SKM-1 (cell line): Measurements from ENCODE around the gene SNCA.
A peak's percentile ranks its signal among the peaks of the same experiment; 100 is the strongest.

Experiments
- DNase-seq: peaks from one replicate; lab custom pipeline; 2025; ENCODE audit not compliant: unreplicated experiment; lab: John Stamatoyannopoulos, UW

The SNCA gene

DNA sequence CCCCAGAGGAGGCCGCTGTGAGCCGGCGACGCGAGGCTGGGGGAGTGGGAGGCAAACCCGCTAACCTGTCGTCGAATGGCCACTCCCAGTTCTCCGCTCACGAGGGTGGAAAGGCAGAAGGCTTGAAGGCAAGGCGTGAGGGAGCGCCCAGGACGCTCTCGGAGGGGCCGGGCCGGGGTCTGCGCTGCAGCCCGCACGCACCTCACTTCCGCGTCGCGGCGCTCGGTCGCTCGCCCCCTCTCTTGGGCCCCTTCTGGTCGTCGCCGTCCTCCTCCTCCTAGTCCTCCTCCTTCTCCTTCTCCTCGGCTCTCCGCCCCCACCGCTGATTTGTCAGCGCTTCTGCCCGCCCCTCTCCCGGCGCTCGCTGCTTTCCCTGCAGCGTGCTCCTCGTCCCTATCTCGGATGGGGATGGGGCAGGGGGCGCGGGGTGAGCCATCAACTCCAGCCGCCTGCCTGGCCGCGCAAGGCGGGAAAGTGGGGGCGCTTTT lies at the start of gene SNCA:
Gene SNCA (minus strand): TSS at position 265 of the 488 bp plus-strand sequence. CDS start 1,494 bp downstream, outside the sequence.
- DNase-seq = peak; percentile 71

DNA sequence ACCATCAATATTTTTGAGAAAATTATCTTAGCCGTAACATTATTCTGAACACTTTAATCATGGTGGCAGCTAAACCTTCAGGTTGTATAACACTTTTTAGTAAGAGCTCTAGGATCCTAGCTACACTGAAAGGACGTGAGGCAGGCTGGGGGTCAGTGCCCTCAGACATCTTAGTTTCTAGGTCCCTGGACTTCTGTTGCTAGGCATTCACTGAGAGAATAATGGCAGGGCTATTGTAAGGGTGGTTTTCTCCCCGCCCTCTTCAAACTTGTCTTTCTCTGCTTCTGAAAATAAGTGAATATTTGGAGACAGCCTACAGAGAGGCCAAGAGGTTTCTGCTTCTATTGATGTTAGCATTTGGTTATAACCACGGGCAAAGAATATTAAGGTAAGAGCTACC lies 42.3 kb upstream of the SNCA start:
- no peak for DNase-seq

- no peak for DNase-seq
Observed at GRCh38 chr4:89878611-89879010, 41.6 kb upstream of the SNCA start.

DNA sequence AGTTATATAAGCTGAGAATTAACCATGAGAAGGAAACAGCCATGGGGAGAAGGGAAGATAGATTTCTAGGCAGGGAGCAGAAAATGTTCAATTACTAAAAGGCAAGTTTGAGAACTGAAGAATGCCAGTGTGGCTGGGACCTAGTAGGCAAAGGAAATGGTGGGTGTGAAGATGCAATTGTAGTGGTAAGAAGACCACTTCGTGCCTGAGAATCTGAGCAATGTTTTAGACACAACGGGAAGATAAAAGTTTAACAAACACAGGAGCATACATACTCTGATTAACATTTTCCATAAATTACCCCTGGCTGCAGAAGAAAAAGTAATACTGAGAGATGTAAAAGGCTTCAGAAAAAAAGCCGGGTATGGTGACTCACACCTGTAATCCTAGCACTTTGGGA lies 39.6 kb upstream of the SNCA start:
- no peak for DNase-seq

- no peak for DNase-seq
Observed at GRCh38 chr4:89871211-89871610, 34.2 kb upstream of the SNCA start.

DNA sequence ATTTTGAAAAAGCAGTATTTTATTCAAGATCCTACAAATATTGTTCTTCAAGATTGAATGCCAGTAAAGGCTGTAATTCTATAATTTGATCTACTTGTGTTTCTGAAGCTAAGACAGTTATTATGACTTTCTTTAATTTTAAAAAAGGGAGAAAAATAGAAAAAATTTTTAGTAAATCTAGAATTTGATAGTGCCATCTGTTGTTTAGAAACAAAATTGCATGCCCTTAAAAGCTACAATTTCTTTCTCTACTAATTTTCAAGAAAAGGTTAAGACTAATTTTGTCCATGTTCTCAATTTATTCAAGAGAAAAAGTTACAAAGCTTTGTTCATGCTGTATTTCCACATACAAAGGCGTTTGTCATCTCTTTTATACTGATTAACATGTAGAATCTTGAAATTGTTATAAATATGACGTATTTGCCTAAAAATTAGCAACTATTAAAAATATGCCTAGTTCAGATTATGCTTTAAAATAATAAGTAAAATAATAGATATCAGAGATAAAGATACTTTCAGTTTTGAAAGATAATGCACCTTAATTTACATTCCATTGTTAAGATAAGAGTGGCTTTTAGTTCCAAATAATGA lies 32.1 kb upstream of the SNCA start:
- DNase-seq = no peak

DNA sequence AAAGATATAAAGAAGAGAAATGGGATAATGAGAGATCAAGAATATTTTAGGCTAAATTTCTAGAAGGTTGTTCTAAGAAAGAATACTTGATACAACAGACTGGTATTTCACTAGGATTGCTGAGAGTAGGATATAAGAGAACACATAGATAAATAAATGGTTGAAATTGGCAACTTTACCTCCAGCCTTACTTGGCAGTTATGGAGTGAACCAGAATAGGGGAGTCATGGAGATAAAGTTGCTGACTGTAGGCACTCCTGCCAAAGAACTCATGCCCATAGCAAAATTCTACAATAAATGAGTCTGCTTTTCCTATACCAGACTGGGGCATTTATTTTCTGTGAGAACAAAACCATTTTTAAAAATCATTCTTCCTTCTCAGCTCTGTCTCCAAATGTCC lies 31.3 kb upstream of the SNCA start:
- DNase-seq = no peak

- no peak for DNase-seq
Observed at GRCh38 chr4:89863533-89863932, 26.6 kb upstream of the SNCA start.

DNA sequence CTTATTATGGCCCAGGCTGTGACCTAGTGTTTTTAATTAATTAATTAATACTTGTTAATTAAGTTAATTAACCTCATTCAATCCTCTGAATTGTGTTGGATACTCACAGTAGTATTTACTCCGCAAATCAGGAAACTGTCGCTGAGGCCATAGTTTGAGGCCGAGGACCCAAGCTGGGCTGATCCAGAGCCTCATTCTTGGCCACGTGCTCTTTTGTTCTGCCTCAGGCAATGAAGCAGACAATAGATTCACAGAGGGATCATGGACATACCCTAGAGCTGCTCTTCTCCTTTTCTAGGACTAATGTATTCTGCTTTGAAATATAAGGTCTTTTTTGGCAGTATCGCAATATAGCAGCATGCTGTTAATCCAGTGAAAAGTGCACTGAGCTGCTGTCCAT lies 24.0 kb upstream of the SNCA start:
- DNase-seq = no peak

DNA sequence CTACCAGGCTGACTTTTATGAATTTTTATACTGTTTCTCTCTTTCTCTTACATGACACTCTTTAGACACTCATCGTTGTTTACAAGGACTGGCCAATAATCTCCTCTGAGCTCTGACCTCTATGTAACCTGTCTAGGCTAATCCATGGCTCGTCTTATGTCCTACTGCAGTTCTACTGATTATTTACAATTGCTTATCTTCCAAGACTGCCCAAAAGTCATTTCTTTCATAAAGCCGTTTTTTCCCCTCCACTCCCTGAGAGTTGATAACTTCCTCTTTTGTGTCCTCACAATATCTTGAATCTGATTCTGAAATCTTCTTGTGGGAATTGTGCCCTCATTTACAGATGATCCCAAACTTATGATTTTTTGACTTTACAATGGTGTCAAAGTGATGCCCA lies 18.3 kb upstream of the SNCA start:
- no peak for DNase-seq

GRCh38 chr4:89847571-89848325 lies 10.8 kb upstream of the SNCA start:
- DNase-seq = no peak

DNA sequence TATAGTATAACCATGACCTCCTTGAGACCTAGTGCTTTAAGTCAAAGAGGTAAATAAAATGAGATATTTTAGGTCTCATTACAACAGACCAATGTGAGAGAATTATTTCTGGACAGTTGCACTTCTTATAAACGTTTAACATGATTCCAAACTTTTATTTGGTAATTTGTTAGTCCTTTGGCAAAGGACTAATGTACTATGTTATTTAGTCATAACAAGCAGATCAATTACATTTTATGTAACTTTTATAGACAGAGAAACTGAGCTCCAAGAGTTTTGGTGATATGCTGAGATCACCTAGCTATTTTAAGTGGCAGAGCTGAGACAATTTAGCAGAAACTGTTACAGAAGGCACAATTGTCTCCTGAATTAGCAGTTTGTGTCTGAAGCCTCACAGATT lies 2.6 kb upstream of the SNCA start:
- no peak for DNase-seq

- DNase-seq = no peak
Observed at GRCh38 chr4:89837993-89838390, 1.0 kb upstream of the SNCA start.

GRCh38 chr4:89837385-89837992 lies 528 bp upstream of the SNCA start:
- no peak for DNase-seq

DNA sequence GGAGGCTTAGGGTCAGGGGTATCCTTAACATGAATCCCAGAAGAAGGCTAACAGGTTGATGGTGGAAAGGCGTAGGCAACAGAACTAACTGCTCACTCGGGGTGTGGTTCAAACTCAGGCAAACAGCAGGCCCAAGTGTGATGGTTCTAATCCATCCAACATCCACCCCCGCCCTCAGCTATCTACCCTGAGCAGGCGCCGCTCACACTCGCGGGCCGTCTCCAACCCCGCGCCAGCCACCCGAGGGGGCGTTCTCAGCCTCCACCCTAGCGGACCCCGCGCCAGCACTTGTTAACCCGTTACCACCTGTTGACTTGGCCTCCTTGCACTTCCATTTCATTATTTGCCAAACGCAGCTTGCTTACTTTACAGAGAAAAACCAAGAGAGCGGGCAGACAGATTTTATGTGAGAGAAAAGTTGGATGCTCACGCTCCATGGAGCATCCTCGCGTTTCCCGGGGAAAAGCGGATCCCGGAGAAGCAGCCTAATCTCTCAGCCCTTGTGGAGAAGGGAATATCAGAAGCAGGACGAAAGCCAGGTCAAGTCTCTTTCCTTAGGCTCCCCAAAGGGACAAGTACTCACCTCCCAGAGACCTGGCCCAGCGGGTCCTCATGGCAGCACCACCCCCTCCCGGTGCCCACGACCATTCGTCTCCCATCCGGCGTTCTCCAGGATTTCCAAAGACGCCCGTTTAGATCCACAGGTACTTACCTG lies 773 bp downstream of the SNCA start:
- DNase-seq = no peak

DNA sequence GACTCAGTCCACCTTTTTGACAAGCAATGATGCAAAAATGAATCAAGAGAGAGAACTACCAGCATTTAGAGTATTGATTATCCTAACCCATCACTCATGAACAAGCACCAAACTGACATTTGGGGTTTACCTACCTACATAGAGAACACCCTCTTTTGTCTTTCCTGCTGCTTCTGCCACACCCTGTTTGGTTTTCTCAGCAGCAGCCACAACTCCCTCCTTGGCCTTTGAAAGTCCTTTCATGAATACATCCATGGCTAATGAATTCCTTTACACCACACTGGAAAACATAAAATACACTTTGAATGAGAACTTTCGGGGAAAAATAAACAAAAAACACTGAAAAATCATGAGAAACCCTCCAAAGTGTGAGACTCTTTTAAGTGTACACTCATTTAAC lies 1.5 kb downstream of the SNCA start:
- no peak for DNase-seq

DNA sequence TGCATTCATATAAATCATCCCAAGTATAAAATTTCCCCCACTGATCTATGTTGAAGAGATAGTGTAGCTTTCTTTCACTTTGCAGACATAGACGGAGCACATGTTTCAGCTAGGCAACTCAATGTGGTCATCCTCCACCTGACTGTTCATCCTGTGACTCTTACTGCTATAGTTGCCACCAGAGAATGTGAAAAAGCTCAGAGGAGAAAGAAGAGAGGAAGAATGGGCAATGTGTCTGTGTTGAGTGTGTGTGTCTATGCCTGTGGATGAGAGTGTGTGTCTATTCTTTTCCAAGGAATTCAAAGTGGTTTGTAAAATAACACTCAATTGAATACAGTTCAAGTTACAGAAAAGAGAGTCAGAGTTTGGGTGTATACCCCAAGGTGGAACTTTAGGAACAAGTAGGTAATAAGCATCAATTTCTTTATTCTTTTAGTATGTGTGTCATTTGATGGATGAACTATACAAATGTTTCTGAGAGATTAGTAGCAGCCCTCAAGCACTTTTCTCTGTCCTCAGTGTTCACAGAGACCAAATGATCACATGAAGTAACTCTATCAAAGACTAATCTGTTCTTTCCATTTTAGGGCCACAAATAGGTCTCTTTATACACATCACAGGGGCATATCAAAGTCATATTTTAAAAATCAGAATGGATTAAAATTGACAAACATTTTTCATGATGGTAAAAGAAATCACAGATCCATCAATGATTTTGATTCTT lies 2.3 kb downstream of the SNCA start:
- DNase-seq = no peak

DNA sequence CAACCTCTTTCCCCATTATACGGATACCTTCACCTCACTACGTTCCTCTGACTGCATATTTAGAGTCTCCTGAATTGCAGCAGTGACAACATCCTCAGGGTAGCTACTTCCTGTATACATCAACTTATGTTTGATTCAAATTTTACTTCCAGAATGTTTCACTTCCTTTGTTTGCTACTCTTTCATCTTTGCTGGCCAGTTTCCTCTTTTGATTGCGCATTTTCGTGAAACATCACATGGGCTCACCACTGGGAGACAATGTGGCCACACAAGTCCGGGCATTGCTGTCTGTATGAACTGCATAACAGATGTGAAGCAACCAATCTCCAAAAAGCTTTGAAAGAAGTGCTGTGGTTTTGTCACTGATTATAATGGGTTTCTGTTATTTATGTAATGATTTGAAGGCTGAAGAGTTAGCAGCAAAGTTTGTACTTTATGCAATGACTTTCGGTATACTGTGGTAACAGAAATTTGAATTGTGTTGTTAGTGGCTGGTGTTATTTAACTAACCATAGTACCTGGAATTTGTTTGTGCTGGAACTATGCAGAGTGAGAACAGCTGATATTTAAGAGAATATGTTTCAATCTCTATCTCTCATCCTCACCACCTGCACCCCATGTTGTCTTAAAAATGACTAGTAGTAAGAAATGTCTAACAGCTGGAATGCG lies 7.4 kb downstream of the SNCA start:
- DNase-seq = peak; percentile 86

GRCh38 chr4:89823416-89823815 lies 13.5 kb downstream of the SNCA start:
- DNase-seq = no peak

DNA sequence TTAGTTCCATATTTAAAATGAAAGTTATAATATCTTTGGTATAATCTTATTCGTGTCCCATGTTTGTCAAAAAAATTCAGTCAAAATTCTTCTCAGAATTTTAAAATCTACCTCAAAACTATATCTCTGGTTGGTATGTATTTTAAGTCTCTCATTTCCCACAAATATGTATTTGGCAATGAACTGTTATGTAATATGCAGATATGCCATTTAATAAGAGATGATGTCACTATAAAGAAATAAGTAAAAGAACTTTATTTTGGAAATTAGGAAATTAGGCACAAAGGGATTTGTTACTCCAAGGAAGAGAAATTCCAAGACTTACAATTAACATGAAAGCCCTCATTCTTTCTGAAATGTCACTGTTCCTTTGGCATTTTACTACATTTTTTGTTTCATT lies 15.3 kb downstream of the SNCA start:
- no peak for DNase-seq
